Testis (tissue), 2 donors: Measurements from ENCODE around the gene CRIP1.

Experiments
- CTCF ChIP-seq, 3 experiments: fragments of 450-650 bp in 2 of 3; fragments of 200-600 bp in 1 of 3; sonication (generic) in 1 of 3; IDR thresholded peaks; one replicate each; pipeline ENCODE4 v1.5.1; 2016 to 2019; ENCODE audit warnings: antibody characterized with exemption in 3 of 3, mild to moderate bottlenecking in 2 of 3, moderate library complexity in 1 of 3
- POLR2A ChIP-seq: fragments of 450-650 bp; IDR thresholded peaks from one replicate; pipeline ENCODE4 v1.6.1; 2017; ENCODE audit warnings: antibody characterized with exemption, mild to moderate bottlenecking, moderate library complexity

- TF ChIP-seq CTCF (IDR thresholded peaks at IDR 0.05) (no peak), POLR2A (no peak)
These were observed 45.4 kb downstream of the CRIP1 start for GRCh38 chr14:105531894-105532623.
